HL-60 (cell line): ENCODE measurements around the gene TOMM20.

Source experiments
- TF ChIP-seq, protein P1 (sequence below): IDR thresholded peaks from one replicate; pipeline ENCODE4 v1.5.1; 2011; ENCODE audit warnings: low read length, control low read depth, inconsistent platforms; ENCODE audit not compliant: insufficient read depth
- TF ChIP-seq, protein P2 (sequence below): IDR thresholded peaks from 2 replicates; pipeline ENCODE4 v1.6.1; 2012; ENCODE audit warnings: low read depth; ENCODE audit not compliant: insufficient replicate concordance

DNA sequence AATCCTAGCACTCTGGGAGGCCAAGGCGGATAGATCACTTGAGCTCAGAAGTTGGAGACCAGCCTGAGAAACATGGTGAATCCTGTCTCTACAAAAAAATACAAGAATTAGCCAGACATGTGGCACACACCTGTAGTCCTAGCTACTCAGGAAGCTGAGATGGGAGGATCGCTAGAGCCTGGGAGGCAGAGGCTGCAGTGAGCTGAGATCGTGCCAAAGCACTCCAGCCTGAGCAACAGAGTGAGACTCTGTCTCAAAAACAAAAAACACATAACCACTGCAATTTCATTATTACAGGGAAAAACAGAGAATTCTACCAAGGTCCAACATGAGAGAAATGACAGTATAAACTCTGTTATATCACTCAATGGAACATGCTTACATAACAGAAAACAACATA is 4.4 kb upstream of the TOMM20 start:
- TF ChIP-seq, protein P1, sequence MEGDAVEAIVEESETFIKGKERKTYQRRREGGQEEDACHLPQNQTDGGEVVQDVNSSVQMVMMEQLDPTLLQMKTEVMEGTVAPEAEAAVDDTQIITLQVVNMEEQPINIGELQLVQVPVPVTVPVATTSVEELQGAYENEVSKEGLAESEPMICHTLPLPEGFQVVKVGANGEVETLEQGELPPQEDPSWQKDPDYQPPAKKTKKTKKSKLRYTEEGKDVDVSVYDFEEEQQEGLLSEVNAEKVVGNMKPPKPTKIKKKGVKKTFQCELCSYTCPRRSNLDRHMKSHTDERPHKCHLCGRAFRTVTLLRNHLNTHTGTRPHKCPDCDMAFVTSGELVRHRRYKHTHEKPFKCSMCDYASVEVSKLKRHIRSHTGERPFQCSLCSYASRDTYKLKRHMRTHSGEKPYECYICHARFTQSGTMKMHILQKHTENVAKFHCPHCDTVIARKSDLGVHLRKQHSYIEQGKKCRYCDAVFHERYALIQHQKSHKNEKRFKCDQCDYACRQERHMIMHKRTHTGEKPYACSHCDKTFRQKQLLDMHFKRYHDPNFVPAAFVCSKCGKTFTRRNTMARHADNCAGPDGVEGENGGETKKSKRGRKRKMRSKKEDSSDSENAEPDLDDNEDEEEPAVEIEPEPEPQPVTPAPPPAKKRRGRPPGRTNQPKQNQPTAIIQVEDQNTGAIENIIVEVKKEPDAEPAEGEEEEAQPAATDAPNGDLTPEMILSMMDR, result no peak
- TF ChIP-seq, protein P2, sequence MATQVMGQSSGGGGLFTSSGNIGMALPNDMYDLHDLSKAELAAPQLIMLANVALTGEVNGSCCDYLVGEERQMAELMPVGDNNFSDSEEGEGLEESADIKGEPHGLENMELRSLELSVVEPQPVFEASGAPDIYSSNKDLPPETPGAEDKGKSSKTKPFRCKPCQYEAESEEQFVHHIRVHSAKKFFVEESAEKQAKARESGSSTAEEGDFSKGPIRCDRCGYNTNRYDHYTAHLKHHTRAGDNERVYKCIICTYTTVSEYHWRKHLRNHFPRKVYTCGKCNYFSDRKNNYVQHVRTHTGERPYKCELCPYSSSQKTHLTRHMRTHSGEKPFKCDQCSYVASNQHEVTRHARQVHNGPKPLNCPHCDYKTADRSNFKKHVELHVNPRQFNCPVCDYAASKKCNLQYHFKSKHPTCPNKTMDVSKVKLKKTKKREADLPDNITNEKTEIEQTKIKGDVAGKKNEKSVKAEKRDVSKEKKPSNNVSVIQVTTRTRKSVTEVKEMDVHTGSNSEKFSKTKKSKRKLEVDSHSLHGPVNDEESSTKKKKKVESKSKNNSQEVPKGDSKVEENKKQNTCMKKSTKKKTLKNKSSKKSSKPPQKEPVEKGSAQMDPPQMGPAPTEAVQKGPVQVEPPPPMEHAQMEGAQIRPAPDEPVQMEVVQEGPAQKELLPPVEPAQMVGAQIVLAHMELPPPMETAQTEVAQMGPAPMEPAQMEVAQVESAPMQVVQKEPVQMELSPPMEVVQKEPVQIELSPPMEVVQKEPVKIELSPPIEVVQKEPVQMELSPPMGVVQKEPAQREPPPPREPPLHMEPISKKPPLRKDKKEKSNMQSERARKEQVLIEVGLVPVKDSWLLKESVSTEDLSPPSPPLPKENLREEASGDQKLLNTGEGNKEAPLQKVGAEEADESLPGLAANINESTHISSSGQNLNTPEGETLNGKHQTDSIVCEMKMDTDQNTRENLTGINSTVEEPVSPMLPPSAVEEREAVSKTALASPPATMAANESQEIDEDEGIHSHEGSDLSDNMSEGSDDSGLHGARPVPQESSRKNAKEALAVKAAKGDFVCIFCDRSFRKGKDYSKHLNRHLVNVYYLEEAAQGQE, result no peak
